ENCODE measurements around the gene CRK.

The CRK gene

DNA sequence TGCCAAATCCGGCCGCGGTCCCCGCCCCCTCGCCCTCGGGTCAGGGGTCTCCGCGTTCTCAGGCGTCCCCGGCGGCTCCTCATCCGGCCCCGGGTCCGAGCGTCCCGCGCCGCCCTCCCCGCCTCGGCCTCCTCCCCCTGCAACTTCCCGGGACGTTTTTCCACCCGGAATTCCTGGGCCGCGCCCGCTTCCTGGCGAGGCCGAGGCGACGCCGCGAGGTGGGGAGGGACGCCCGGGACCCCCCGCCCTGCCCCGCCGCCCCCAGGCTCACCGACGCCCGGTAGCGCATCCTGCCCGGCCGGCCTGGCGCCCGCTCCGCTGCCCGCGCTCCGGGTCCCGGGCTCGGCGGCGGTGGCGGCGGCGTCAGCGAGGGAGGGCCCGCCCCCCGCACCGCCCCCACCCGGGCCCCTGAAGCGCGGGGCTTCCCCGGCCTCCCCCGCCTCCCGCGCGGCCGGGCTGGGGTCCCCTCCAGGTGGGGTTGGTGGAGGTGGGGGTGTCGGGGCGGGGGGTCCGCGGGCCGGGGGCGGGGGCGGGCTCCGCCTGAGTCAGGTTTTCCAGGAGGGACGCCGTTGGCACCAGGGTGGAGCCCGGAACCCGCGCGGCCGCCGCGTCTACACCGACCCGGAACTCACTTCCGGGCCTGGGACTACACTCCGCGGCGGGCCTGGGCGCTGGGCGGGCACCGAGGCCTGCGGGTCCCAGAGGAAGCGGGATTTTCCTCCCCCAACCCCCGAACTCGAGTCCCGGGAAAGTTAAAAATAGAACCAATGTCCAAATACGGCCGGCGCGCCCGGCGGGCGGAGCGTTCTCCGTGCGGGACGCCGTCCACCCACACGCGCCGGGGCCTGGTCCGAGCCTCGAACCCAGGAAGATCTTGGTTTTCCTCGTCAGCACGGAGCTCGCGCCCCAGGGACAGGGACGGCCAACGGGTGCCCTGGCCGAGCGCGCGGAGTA, 29.7 kb upstream of the CRK start:
- H3K9me3 ChIP-seq (ENCODE audit: insufficient read depth, low read depth, low read length) = no peaks in the 10 kb centered on the region
- peak overlapping the region; percentile 84 for H2AFZ ChIP-seq (ENCODE audit: low read length)
- H3K4me2 ChIP-seq (ENCODE audit: low read depth, low read length, poor library complexity, severe bottlenecking) = peak overlapping the region; percentile 77
- H3F3A ChIP-seq (ENCODE audit: low read depth) = no peaks in the 10 kb centered on the region
- H3K27me3 ChIP-seq (ENCODE audit: insufficient read depth, low read length, poor library complexity, severe bottlenecking) = peaks cover 8% of the 10 kb centered on the region
- no peaks in the 10 kb centered on the region for H3K36me3 ChIP-seq (ENCODE audit: insufficient read depth, low read length)
- H3K4me3 ChIP-seq (ENCODE audit: low read length, poor library complexity, severe bottlenecking) = peak overlapping the region; percentile 74
- H3K4me1 ChIP-seq (ENCODE audit: insufficient read depth, low read length, poor library complexity, severe bottlenecking) = peaks cover 23% of the 10 kb centered on the region
- H4K20me1 ChIP-seq (ENCODE audit: insufficient read depth, low read length, poor library complexity, severe bottlenecking) = no peaks in the 10 kb centered on the region
- H3K79me2 ChIP-seq (ENCODE audit: insufficient read depth, low read length) = no peaks in the 10 kb centered on the region
- H3K9me2 ChIP-seq (replicated peaks; ENCODE audit: low read depth, low read length) = no peaks in the 10 kb centered on the region
- peak overlapping the region; percentile 69 for H3K9ac ChIP-seq (ENCODE audit: low read depth, low read length, poor library complexity, severe bottlenecking)
- no peak for TF ChIP-seq EZH2phosphoT487 (IDR thresholded peaks at IDR 0.05; ENCODE audit: borderline replicate concordance)
- TF ChIP-seq, protein P1, sequence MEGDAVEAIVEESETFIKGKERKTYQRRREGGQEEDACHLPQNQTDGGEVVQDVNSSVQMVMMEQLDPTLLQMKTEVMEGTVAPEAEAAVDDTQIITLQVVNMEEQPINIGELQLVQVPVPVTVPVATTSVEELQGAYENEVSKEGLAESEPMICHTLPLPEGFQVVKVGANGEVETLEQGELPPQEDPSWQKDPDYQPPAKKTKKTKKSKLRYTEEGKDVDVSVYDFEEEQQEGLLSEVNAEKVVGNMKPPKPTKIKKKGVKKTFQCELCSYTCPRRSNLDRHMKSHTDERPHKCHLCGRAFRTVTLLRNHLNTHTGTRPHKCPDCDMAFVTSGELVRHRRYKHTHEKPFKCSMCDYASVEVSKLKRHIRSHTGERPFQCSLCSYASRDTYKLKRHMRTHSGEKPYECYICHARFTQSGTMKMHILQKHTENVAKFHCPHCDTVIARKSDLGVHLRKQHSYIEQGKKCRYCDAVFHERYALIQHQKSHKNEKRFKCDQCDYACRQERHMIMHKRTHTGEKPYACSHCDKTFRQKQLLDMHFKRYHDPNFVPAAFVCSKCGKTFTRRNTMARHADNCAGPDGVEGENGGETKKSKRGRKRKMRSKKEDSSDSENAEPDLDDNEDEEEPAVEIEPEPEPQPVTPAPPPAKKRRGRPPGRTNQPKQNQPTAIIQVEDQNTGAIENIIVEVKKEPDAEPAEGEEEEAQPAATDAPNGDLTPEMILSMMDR (conservative IDR thresholded peaks at IDR 0.05; ENCODE audit: low read length) = no peak

GRCh38 chr17:1484676-1485422, 28.8 kb upstream of the CRK start:
- H3K4me3 ChIP-seq (ENCODE audit: low read length, poor library complexity, severe bottlenecking) = peak overlapping the region; percentile 74
- peaks cover 22% of the 10 kb centered on the region for H3K4me1 ChIP-seq (ENCODE audit: insufficient read depth, low read length, poor library complexity, severe bottlenecking)
- peak overlapping the region; percentile 52 for H3K9ac ChIP-seq (ENCODE audit: low read depth, low read length, poor library complexity, severe bottlenecking)
- no peaks in the 10 kb centered on the region for H3K9me2 ChIP-seq (replicated peaks; ENCODE audit: low read depth, low read length)
- no peaks in the 10 kb centered on the region for H4K20me1 ChIP-seq (ENCODE audit: insufficient read depth, low read length, poor library complexity, severe bottlenecking)
- H3K36me3 ChIP-seq (ENCODE audit: insufficient read depth, low read length) = no peaks in the 10 kb centered on the region
- TF ChIP-seq, protein P1 (conservative IDR thresholded peaks at IDR 0.05; ENCODE audit: low read length) = no peak
- TF ChIP-seq EZH2phosphoT487 (IDR thresholded peaks at IDR 0.05; ENCODE audit: borderline replicate concordance) = no peak
- H3K79me2 ChIP-seq (ENCODE audit: insufficient read depth, low read length) = no peaks in the 10 kb centered on the region
- H3K27me3 ChIP-seq (ENCODE audit: insufficient read depth, low read length, poor library complexity, severe bottlenecking) = peaks cover 8% of the 10 kb centered on the region
- H2AFZ ChIP-seq (ENCODE audit: low read length) = peak overlapping the region; percentile 29
- no peaks in the 10 kb centered on the region for H3F3A ChIP-seq (ENCODE audit: low read depth)
- peak overlapping the region; percentile 66 for H3K4me2 ChIP-seq (ENCODE audit: low read depth, low read length, poor library complexity, severe bottlenecking)
- no peaks in the 10 kb centered on the region for H3K9me3 ChIP-seq (ENCODE audit: insufficient read depth, low read depth, low read length)

- H3K36me3 ChIP-seq (ENCODE audit: insufficient read depth, low read length) = no peaks in the 10 kb centered on the region
- H3K4me3 ChIP-seq (ENCODE audit: low read length, poor library complexity, severe bottlenecking) = no peak overlapping the region
- H4K20me1 ChIP-seq (ENCODE audit: insufficient read depth, low read length, poor library complexity, severe bottlenecking) = no peaks in the 10 kb centered on the region
These were observed 28.1 kb upstream of the CRK start for GRCh38 chr17:1484060-1484535.

More at GRCh38 chr17:1484060-1484535, 28.1 kb upstream of the CRK start:
- no peaks in the 10 kb centered on the region for H3K9me3 ChIP-seq (ENCODE audit: insufficient read depth, low read depth, low read length)
- H3K79me2 ChIP-seq (ENCODE audit: insufficient read depth, low read length) = no peaks in the 10 kb centered on the region
- no peak overlapping the region for H2AFZ ChIP-seq (ENCODE audit: low read length)
- peaks cover 8% of the 10 kb centered on the region for H3K27me3 ChIP-seq (ENCODE audit: insufficient read depth, low read length, poor library complexity, severe bottlenecking)
- no peaks in the 10 kb centered on the region for H3F3A ChIP-seq (ENCODE audit: low read depth)
- no peak overlapping the region for H3K9ac ChIP-seq (ENCODE audit: low read depth, low read length, poor library complexity, severe bottlenecking)
- no peak overlapping the region for H3K4me2 ChIP-seq (ENCODE audit: low read depth, low read length, poor library complexity, severe bottlenecking)
- TF ChIP-seq, protein P1 (conservative IDR thresholded peaks at IDR 0.05; ENCODE audit: low read length) = no peak
- no peak for TF ChIP-seq EZH2phosphoT487 (IDR thresholded peaks at IDR 0.05; ENCODE audit: borderline replicate concordance)
- no peaks in the 10 kb centered on the region for H3K9me2 ChIP-seq (replicated peaks; ENCODE audit: low read depth, low read length)
- peaks cover 22% of the 10 kb centered on the region for H3K4me1 ChIP-seq (ENCODE audit: insufficient read depth, low read length, poor library complexity, severe bottlenecking)

Data from Loucy (cell line).